ENCODE measurements around the gene AP5Z1. TPM values are rescaled to one million over a fixed set of nuclear protein-coding genes. Genes with fewer than 3 reads are reported as not detected.

AP5Z1 gene
- polyA plus RNA-seq, 12 donors, result 10.3 to 17.8 (median 13.4) TPM; not detected in 1

GRCh38 chr7:4819560-4820404 lies 44.4 kb downstream of the AP5Z1 start:
- DNase-seq, result peak; percentile 58

GRCh38 chr7:4820405-4820966 lies 45.1 kb downstream of the AP5Z1 start:
- DNase-seq, result no peak

GRCh38 chr7:4820967-4821471 lies 45.6 kb downstream of the AP5Z1 start:
- DNase-seq, result no peak

- DNase-seq, result no peak
Observed at GRCh38 chr7:4822677-4823076, 47.3 kb downstream of the AP5Z1 start.

GRCh38 chr7:4823441-4824119 lies 48.2 kb downstream of the AP5Z1 start:
- DNase-seq, result no peak

GRCh38 chr7:4824120-4824775 lies 48.8 kb downstream of the AP5Z1 start:
- DNase-seq, result no peak

- DNase-seq, result no peak
Observed at GRCh38 chr7:4825081-4825480, 49.7 kb downstream of the AP5Z1 start.

GRCh38 chr7:4828720-4829383 lies 53.4 kb downstream of the AP5Z1 start:
- DNase-seq, result no peak

- DNase-seq, result peak; percentile 63
Observed at GRCh38 chr7:4830176-4830575, 54.8 kb downstream of the AP5Z1 start.

GRCh38 chr7:4831723-4832495 lies 56.5 kb downstream of the AP5Z1 start:
- no peak for DNase-seq

GRCh38 chr7:4832711-4833110 lies 57.3 kb downstream of the AP5Z1 start:
- DNase-seq, result no peak

- no peak for DNase-seq
Observed at GRCh38 chr7:4833176-4833575, 57.8 kb downstream of the AP5Z1 start.

GRCh38 chr7:4833691-4834600 lies 58.5 kb downstream of the AP5Z1 start:
- no peak for DNase-seq

GRCh38 chr7:4834601-4835397 lies 59.4 kb downstream of the AP5Z1 start:
- DNase-seq, result no peak

- no peak for DNase-seq
Observed at GRCh38 chr7:4835398-4836205, 60.2 kb downstream of the AP5Z1 start.

GRCh38 chr7:4836206-4836661 lies 60.8 kb downstream of the AP5Z1 start:
- DNase-seq, result no peak

GRCh38 chr7:4837041-4837802 lies 61.8 kb downstream of the AP5Z1 start:
- DNase-seq, result no peak
